H9 (cell line): Measurements from ENCODE around the gene OR5M11. TPM values are rescaled to one million over a fixed set of nuclear protein-coding genes. Genes with fewer than 3 reads are reported as not detected.
"Not testable (repeated sequence)": the region's sequence is repeated elsewhere in the genome, so short reads cannot be mapped to it uniquely, and the experiment has no call there.

Experiments used
- DNase-seq: peaks from one replicate; pipeline ENCODE4 v3.0.0-alpha.2; 2017
- H2AFZ ChIP-seq: one replicate; pipeline ENCODE4 v1.6.1; 2013; ENCODE audit warnings: mild to moderate bottlenecking, low read length, control low read depth, moderate library complexity
- H2AK5ac ChIP-seq: 2 replicates; pipeline ENCODE4 v1.6.1; 2013; ENCODE audit warnings: low read length, control low read depth, mixed read lengths; ENCODE audit not compliant: insufficient read length
- H2BK120ac ChIP-seq: one replicate; pipeline ENCODE4 v1.6.1; 2013; ENCODE audit warnings: low read depth, mild to moderate bottlenecking, low read length, control low read depth, inconsistent platforms; ENCODE audit not compliant: poor library complexity, severe bottlenecking
- H2BK12ac ChIP-seq: 2 replicates; pipeline ENCODE4 v1.6.1; 2013; ENCODE audit warnings: low read length, control low read depth, mixed read lengths, low read depth; ENCODE audit not compliant: insufficient read length
- H2BK15ac ChIP-seq: 2 replicates; pipeline ENCODE4 v1.6.1; 2013; ENCODE audit warnings: low read depth, low read length, control low read depth
- H2BK20ac ChIP-seq: one replicate; pipeline ENCODE4 v1.6.1; 2013; ENCODE audit warnings: low read depth, mild to moderate bottlenecking, low read length, control low read depth, inconsistent platforms; ENCODE audit not compliant: poor library complexity, severe bottlenecking
- H2BK5ac ChIP-seq: 2 replicates; pipeline ENCODE4 v1.6.1; 2013; ENCODE audit warnings: low read length, control low read depth, mixed read lengths; ENCODE audit not compliant: insufficient read length
- H3K14ac ChIP-seq: 2 replicates; pipeline ENCODE4 v1.6.1; 2013; ENCODE audit warnings: low read length, control low read depth; ENCODE audit not compliant: insufficient read depth
- H3K18ac ChIP-seq: 2 replicates; pipeline ENCODE4 v1.6.1; 2013; ENCODE audit warnings: low read depth, mild to moderate bottlenecking, mixed read lengths, low read length, control low read depth; ENCODE audit not compliant: insufficient read length
- H3K23ac ChIP-seq: 2 replicates; pipeline ENCODE4 v1.6.1; 2013; ENCODE audit warnings: low read length, control low read depth, mixed read lengths, low read depth; ENCODE audit not compliant: insufficient read length
- H3K23me2 ChIP-seq: 2 replicates; pipeline ENCODE4 v1.6.1; 2013; ENCODE audit warnings: low read depth, mild to moderate bottlenecking, mixed read lengths, low read length, control low read depth; ENCODE audit not compliant: insufficient read length, poor library complexity, severe bottlenecking
- H3K27ac ChIP-seq: 2 replicates; pipeline ENCODE4 v1.5.1; 2013; ENCODE audit warnings: low read length, control low read depth, mixed read lengths, low read depth; ENCODE audit not compliant: insufficient read length
- H3K27me3 ChIP-seq: 2 replicates; pipeline ENCODE4 v1.6.1; 2013; ENCODE audit warnings: low read length, control low read depth, inconsistent platforms; ENCODE audit not compliant: insufficient read depth
- H3K4ac ChIP-seq: 2 replicates; pipeline ENCODE4 v1.6.1; 2013; ENCODE audit warnings: low read depth, mild to moderate bottlenecking, control low read depth, inconsistent platforms, low read length, moderate library complexity
- H3K4me1 ChIP-seq: 2 replicates; pipeline ENCODE4 v1.6.1; 2013; ENCODE audit warnings: low read length, control low read depth, inconsistent platforms; ENCODE audit not compliant: insufficient read depth
- H3K4me2 ChIP-seq: 2 replicates; pipeline ENCODE4 v1.6.1; 2013; ENCODE audit warnings: low read length, control low read depth, mixed read lengths; ENCODE audit not compliant: insufficient read length, insufficient read depth
- H3K56ac ChIP-seq: 2 replicates; pipeline ENCODE4 v1.6.1; 2013; ENCODE audit warnings: low read depth, mild to moderate bottlenecking, mixed read lengths, low read length, control low read depth; ENCODE audit not compliant: insufficient read length
- H3K79me1 ChIP-seq: 2 replicates; pipeline ENCODE4 v1.6.1; 2013; ENCODE audit warnings: low read depth, mild to moderate bottlenecking, moderate library complexity, low read length, control low read depth, inconsistent platforms; ENCODE audit not compliant: insufficient read depth, poor library complexity, severe bottlenecking
- H3K79me2 ChIP-seq: 2 replicates; pipeline ENCODE4 v1.6.1; 2013; ENCODE audit warnings: low read length, control low read depth, inconsistent platforms; ENCODE audit not compliant: insufficient read depth
- H3K9ac ChIP-seq: 2 replicates; pipeline ENCODE4 v1.6.1; 2013; ENCODE audit warnings: low read length, control low read depth, mixed read lengths; ENCODE audit not compliant: insufficient read length; ENCODE audit errors: extremely low read depth
- H3K9me3 ChIP-seq: one replicate; pipeline ENCODE4 v1.6.1; 2013; ENCODE audit warnings: low read depth, low read length, inconsistent platforms; ENCODE audit not compliant: control insufficient read depth
- H3T11ph ChIP-seq: one replicate; pipeline ENCODE4 v1.6.1; 2013; ENCODE audit warnings: mild to moderate bottlenecking, low read length, control low read depth, inconsistent platforms
- H4K20me1 ChIP-seq: one replicate; pipeline ENCODE4 v1.6.1; 2013; ENCODE audit not compliant: control insufficient read depth, insufficient read length, insufficient read depth
- H4K5ac ChIP-seq: 2 replicates; pipeline ENCODE4 v1.6.1; 2013; ENCODE audit warnings: low read depth, mild to moderate bottlenecking, mixed read lengths, low read length, control low read depth; ENCODE audit not compliant: insufficient read length
- H4K8ac ChIP-seq: replicated peaks from 2 replicates; pipeline ENCODE4 v1.6.1; 2013; ENCODE audit warnings: low read length, control low read depth, mixed read lengths, low read depth; ENCODE audit not compliant: insufficient read length
- H4K91ac ChIP-seq: 2 replicates; pipeline ENCODE4 v1.6.1; 2013; ENCODE audit warnings: low read depth, mild to moderate bottlenecking, moderate library complexity, mixed read lengths, low read length, control low read depth; ENCODE audit not compliant: insufficient read length
- H3K27ac Mint-ChIP-seq, 3 experiments: 2 replicates in 2 of 3; 3 replicates in 1 of 3; pipeline ENCODE4 v1.8.0; 2020 to 2021; ENCODE audit warnings: mixed read lengths in 3 of 3, mild to moderate bottlenecking in 1 of 3, moderate library complexity in 1 of 3
- H3K27me3 Mint-ChIP-seq: 2 replicates; pipeline ENCODE4 v1.8.0; 2021; ENCODE audit warnings: low read depth, mild to moderate bottlenecking, moderate library complexity, mixed read lengths
- H3K36me3 Mint-ChIP-seq, 3 experiments: 2 replicates in 2 of 3; 3 replicates in 1 of 3; pipeline ENCODE4 v1.8.0; 2020 to 2021; ENCODE audit warnings: low read depth in 3 of 3, mixed read lengths in 3 of 3; ENCODE audit not compliant: insufficient read depth in 1 of 3
- H3K4me1 Mint-ChIP-seq, 2 experiments: 2 replicates each; pipeline ENCODE4 v1.8.0; 2020; ENCODE audit warnings: mixed read lengths in 2 of 2
- H3K4me3 Mint-ChIP-seq, 2 experiments: 2 replicates in 1 of 2; 3 replicates in 1 of 2; pipeline ENCODE4 v1.8.0; 2020 to 2021; ENCODE audit warnings: mild to moderate bottlenecking in 2 of 2, mixed read lengths in 2 of 2, moderate library complexity in 1 of 2
- H3K9me3 Mint-ChIP-seq, 2 experiments: 2 replicates in 1 of 2; 3 replicates in 1 of 2; pipeline ENCODE4 v1.8.0; 2020; ENCODE audit warnings: mild to moderate bottlenecking in 2 of 2, mixed read lengths in 2 of 2, moderate library complexity in 1 of 2
- WGBS: extraction: QIAGEN DNeasy Blood & Tissue Kit; methylation state at CpG from one replicate; pipeline ENCODE4 v1.1.7; 2013; ENCODE audit warnings: missing lambda C conversion rate, low lambda C conversion rate, mixed read lengths; ENCODE audit not compliant: insufficient read length; ENCODE audit errors: extremely low coverage; 5-methylcytosine and 5-hydroxymethylcytosine counted together
- long read RNA-seq: library from polyadenylated mRNA; unstranded; transcript quantifications from one replicate; pipeline ENCODE4 v2.0.0, GENCODE V29; 2020
- total RNA-seq: library from RNA; stranded (reverse); gene quantifications from 2 replicates; pipeline ENCODE4 v1.2.1, GENCODE V29; 2021
- TF ChIP-seq, protein P1 (sequence below): fragments of 200-600 bp; sonication (generic); conservative IDR thresholded peaks from 3 replicates; pipeline ENCODE4 v1.8.0; 2021; ENCODE audit warnings: antibody characterized with exemption, mild to moderate bottlenecking

The OR5M11 gene
- total RNA-seq, result not detected in 2 replicates
- long read RNA-seq, result 0 reads

GRCh38 chr11:56543157-56543556 is at the start of gene OR5M11:
Gene OR5M11 (minus strand): TSS chr11:56543257. CDS start chr11:56543257, 0 bp downstream.
- Histone ChIP-seq H2BK15ac (no peak within 1 kb of the TSS), H3K4me2 (no peak within 1 kb of the TSS), H2BK120ac (no peak within 1 kb of the TSS), H3K14ac (no peak within 1 kb of the TSS), H3K4ac (no peak within 1 kb of the TSS), H3K79me1 (no peaks in the 10 kb centered on the region), H3K79me2 (no peaks in the 10 kb centered on the region), H3K9ac (no peak within 1 kb of the TSS), H2BK20ac (no peak within 1 kb of the TSS), H3K23ac (no peak within 1 kb of the TSS), H3K23me2 (no peaks in the 10 kb centered on the region), H3K27ac (no peak within 1 kb of the TSS), H3K56ac (no peak within 1 kb of the TSS), H3K27me3 (no peaks in the 10 kb centered on the region), H2AFZ (no peak within 1 kb of the TSS), H3K9me3 (peaks cover 10% of the 10 kb centered on the region), H4K91ac (no peak within 1 kb of the TSS), H4K20me1 (no peaks in the 10 kb centered on the region), H4K5ac (no peak within 1 kb of the TSS), H3K18ac (no peak within 1 kb of the TSS), H2BK12ac (no peak within 1 kb of the TSS), H3K4me1 (no peaks in the 10 kb centered on the region), H4K8ac (no peak within 1 kb of the TSS), H2BK5ac (no peak within 1 kb of the TSS), H2AK5ac (no peak within 1 kb of the TSS), H3T11ph (no peak within 1 kb of the TSS)
- no CpG with 5 or more reads among the region's 2 CpGs for WGBS
- H3K27me3 Mint-ChIP-seq, result no peaks in the 10 kb centered on the region
- DNase-seq, result no peak
- peaks cover 3 to 16% of the 10 kb centered on the region in 2 experiments; a peak in 3 of 5 replicates for H3K9me3 Mint-ChIP-seq
- no peak within 1 kb of the TSS for H3K4me3 Mint-ChIP-seq
- H3K27ac Mint-ChIP-seq, result no peak within 1 kb of the TSS; a peak in 1 of 7 replicates
- TF ChIP-seq, protein P1, sequence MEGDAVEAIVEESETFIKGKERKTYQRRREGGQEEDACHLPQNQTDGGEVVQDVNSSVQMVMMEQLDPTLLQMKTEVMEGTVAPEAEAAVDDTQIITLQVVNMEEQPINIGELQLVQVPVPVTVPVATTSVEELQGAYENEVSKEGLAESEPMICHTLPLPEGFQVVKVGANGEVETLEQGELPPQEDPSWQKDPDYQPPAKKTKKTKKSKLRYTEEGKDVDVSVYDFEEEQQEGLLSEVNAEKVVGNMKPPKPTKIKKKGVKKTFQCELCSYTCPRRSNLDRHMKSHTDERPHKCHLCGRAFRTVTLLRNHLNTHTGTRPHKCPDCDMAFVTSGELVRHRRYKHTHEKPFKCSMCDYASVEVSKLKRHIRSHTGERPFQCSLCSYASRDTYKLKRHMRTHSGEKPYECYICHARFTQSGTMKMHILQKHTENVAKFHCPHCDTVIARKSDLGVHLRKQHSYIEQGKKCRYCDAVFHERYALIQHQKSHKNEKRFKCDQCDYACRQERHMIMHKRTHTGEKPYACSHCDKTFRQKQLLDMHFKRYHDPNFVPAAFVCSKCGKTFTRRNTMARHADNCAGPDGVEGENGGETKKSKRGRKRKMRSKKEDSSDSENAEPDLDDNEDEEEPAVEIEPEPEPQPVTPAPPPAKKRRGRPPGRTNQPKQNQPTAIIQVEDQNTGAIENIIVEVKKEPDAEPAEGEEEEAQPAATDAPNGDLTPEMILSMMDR, result no peak
- H3K4me1 Mint-ChIP-seq, result peaks cover 0 to 4% of the 10 kb centered on the region in 2 experiments; a peak in 1 of 4 replicates
- no peaks in the 10 kb centered on the region; a peak in 1 of 7 replicates for H3K36me3 Mint-ChIP-seq

DNA sequence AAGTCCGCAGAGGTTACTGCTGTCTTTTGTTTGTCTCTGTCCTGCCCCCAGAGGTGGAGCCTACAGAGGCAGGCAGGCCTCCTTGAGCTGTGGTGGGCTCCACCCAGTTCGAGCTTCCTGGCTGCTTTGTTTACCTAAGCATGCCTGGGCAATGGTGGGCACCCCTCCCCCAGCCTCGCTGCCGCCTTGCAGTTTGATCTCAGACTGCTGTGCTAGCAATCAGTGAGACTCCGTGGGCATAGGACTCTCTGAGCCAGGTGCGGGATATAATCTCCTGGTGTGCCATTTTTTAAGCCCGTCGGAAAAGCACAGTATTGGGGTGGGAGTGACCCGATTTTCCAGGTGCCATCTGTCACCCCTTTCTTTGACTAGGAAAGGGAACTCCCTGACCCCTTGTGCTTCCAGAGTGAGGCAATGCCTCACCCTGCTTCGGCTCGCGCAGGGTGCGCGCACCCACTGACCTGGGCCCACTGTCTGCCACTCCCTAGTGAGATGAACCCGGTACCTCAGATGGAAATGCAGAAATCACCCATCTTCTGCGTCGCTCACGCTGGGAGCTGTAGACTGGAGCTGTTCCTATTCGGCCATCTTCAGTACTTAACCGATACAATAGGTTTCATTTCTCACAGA is 49.1 kb upstream of the OR5M11 start:
- H3K4ac ChIP-seq, H3K79me2 ChIP-seq, H3K14ac ChIP-seq, H3K79me1 ChIP-seq, H2BK5ac ChIP-seq, H3K27me3 Mint-ChIP-seq, H3K27ac ChIP-seq, H4K91ac ChIP-seq, H4K20me1 ChIP-seq, H3T11ph ChIP-seq, H2BK12ac ChIP-seq, H2AK5ac ChIP-seq, DNase-seq, H4K5ac ChIP-seq, H3K27me3 ChIP-seq, H2AFZ ChIP-seq, H3K23me2 ChIP-seq, H3K27ac Mint-ChIP-seq, H3K4me3 Mint-ChIP-seq, H2BK15ac ChIP-seq, H3K4me1 Mint-ChIP-seq, H4K8ac ChIP-seq, H2BK20ac ChIP-seq, H3K4me2 ChIP-seq, H2BK120ac ChIP-seq, H3K9ac ChIP-seq, H3K18ac ChIP-seq, H3K23ac ChIP-seq, H3K4me1 ChIP-seq, H3K56ac ChIP-seq: not testable (repeated sequence)
- Mint-ChIP-seq H3K36me3 (peaks cover 11 to 27% (median 12%) of the 10 kb centered on the region in 3 experiments; a peak in 6 of 7 replicates), H3K9me3 (peaks cover 39 to 40% of the 10 kb centered on the region in 2 experiments)
- peaks cover 12% of the 10 kb centered on the region for H3K9me3 ChIP-seq
- WGBS, result no CpG with 5 or more reads among the region's 20 CpGs
